ENCODE results near the gene ACOXL.

The ACOXL gene

GRCh38 chr2:110973262-110973661 lies 240.9 kb downstream of the ACOXL start:
- TF ChIP-seq CTCF (IDR thresholded peaks at IDR 0.05; ENCODE audit: control insufficient read depth, extremely low read depth, insufficient read depth), result no peak
- DNase-seq (ENCODE audit: low read depth), result no peak
- no peak overlapping the region for H3K4me3 ChIP-seq (ENCODE audit: low read depth, low read length)

GRCh38 chr2:110977403-110977802 lies 245.0 kb downstream of the ACOXL start:
- no peak for TF ChIP-seq CTCF (IDR thresholded peaks at IDR 0.05; ENCODE audit: control insufficient read depth, extremely low read depth, insufficient read depth)
- no peak overlapping the region for H3K4me3 ChIP-seq (ENCODE audit: low read depth, low read length)
- DNase-seq (ENCODE audit: low read depth), result no peak

DNA sequence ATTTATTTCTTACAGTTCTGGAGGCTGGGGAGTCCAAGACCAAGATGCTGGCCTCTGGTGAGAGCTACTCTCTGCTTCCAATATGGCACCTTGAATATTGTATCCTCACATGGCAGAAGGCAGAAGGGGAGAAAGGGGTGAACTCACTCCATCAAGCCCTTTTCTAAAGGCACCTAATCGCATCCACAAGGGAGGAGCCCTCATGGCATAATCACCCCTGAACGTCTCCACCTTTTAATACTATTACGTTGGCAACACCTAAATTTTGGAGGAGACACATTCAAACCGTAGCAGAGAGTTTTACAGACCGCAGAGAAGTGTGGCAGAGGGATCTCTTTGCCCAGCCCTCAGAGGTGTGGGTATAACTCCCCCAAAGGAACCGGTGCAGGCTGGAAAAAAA lies 245.8 kb downstream of the ACOXL start:
- TF ChIP-seq CTCF (IDR thresholded peaks at IDR 0.05; ENCODE audit: control insufficient read depth, extremely low read depth, insufficient read depth), result no peak
- H3K4me3 ChIP-seq (ENCODE audit: low read depth, low read length), result no peak overlapping the region

GRCh38 chr2:110978756-110979470 lies 246.5 kb downstream of the ACOXL start:
- no peak for TF ChIP-seq CTCF (IDR thresholded peaks at IDR 0.05; ENCODE audit: control insufficient read depth, extremely low read depth, insufficient read depth)
- no peak for DNase-seq (ENCODE audit: low read depth)

More for the DNA sequence above, 245.8 kb downstream of the ACOXL start:
- DNase-seq (ENCODE audit: low read depth), result no peak

DNA sequence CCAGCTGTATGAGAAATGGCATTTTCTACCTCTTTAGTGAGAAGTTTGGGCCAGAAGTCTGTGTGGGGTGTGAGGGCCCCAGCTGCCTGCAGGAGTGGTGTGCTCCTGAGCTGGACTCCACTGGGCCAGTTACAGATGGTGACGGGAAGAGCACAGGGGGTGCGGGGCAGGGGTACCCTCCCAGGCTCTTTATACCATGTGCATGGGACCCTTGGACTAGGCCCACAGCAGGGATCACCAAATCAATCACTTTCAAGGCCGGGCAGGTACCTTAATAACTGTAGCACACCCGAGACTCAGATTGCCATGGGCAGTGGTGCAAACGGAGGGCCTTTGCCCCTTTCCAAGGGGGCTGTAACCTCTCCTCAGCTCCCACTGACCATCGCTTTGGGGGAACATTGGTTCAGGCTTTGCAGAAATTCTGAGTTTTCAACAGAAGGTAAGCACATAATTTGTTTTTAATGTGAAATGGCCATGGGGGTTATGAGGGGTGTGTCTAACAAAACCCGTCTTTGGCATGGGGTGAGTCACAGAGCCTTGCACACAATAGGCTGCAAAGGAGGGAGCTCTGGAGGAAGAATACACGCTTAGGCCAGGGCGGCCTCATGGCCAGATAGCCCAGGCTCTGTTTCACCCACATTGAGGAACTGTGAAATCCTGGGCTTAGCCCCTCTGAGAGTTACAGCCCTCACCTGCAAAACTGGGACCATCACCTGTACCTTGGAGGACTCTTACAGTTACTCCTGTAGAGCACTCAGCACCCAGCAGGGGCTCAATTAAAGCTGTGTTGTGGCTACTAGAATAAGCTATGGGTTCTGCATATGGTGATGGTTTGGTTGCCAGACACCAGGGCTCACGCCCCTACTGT lies 247.3 kb downstream of the ACOXL start:
- no peak for DNase-seq (ENCODE audit: low read depth)
- H3K4me3 ChIP-seq (ENCODE audit: low read depth, low read length), result no peak overlapping the region
- no peak for TF ChIP-seq CTCF (IDR thresholded peaks at IDR 0.05; ENCODE audit: control insufficient read depth, extremely low read depth, insufficient read depth)

More at GRCh38 chr2:110978756-110979470, 246.5 kb downstream of the ACOXL start:
- H3K4me3 ChIP-seq (ENCODE audit: low read depth, low read length), result no peak overlapping the region

DNA sequence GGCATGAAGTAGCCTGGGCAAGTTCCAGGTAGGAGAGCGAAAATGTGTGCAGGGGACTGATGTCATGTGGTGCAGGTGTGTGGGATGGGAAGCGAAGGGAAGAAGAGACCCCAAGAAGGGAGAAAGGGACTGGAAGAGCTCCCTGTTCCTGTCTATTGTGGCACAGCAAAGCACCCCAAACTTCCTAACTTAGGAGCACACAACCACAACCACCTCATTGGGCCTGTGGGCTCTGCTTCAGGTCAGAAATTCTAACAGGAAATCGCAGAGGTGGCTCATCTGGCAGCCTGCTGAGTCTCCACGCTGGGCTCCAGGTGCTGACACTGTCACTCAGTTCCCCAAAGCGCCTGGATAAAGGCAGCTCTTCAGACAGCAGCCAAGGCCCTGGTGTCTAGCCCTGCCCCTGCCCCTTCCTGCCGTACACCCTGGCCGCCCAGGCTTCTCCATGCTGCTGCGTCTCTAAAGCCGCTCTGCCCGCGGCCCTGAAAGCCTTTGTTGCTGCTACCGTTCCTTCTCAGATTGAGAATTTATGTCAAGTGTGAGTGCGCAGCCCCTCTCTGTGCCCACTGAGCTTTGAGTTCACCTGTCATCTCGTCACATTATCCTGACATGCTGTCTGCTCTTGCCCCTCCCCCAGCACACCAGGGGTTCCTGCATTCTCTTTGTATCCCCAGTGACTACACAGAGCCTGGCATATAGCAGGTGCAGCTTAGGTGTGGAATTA lies 248.1 kb downstream of the ACOXL start:
- no peak for TF ChIP-seq CTCF (IDR thresholded peaks at IDR 0.05; ENCODE audit: control insufficient read depth, extremely low read depth, insufficient read depth)
- H3K4me3 ChIP-seq (ENCODE audit: low read depth, low read length), result no peak overlapping the region
- DNase-seq (ENCODE audit: low read depth), result no peak

All from LNCaP clone FGC (cell line).